NCI-H524 treated with DMSO at 0.1 percent for 48 hours (cell line): ENCODE results near the gene GTPBP3.
"Not testable (repeated sequence)": the region's sequence is repeated elsewhere in the genome, so short reads cannot be mapped to it uniquely, and the experiment has no call there.

Source experiments
- DNase-seq: peaks from one replicate; lab custom pipeline; 2025; lab: John Stamatoyannopoulos, UW

The GTPBP3 gene

GRCh38 chr19:17336872-17337674 is at the start of gene GTPBP3:
TSS of gene GTPBP3 (plus strand) at chr19:17337553. CDS start at chr19:17337612, 59 bp downstream.
- peak; percentile 99 for DNase-seq

GRCh38 chr19:17289489-17289888 is 47.9 kb upstream of the GTPBP3 start:
- no peak for DNase-seq

- peak; percentile 67 for DNase-seq
Observed at GRCh38 chr19:17292301-17293074, 44.9 kb upstream of the GTPBP3 start.

- no peak for DNase-seq
Observed at GRCh38 chr19:17293605-17294004, 43.7 kb upstream of the GTPBP3 start.

GRCh38 chr19:17294051-17294891 is 43.1 kb upstream of the GTPBP3 start:
- DNase-seq = no peak

GRCh38 chr19:17295551-17295950 is 41.8 kb upstream of the GTPBP3 start:
- DNase-seq = not testable (repeated sequence)

- no peak for DNase-seq
Observed at GRCh38 chr19:17296273-17296672, 41.1 kb upstream of the GTPBP3 start.

GRCh38 chr19:17296976-17297375 is 40.4 kb upstream of the GTPBP3 start:
- DNase-seq = no peak

- DNase-seq = no peak
Observed at GRCh38 chr19:17300992-17301619, 36.2 kb upstream of the GTPBP3 start.

GRCh38 chr19:17302391-17303166 is 34.8 kb upstream of the GTPBP3 start:
- DNase-seq = no peak

GRCh38 chr19:17303167-17303939 is 34.0 kb upstream of the GTPBP3 start, which contains the start of gene ABHD8:
TSS of gene ABHD8 (minus strand) at chr19:17303425. CDS start at chr19:17301616, 1,809 bp downstream.
- peak; percentile 81 for DNase-seq

- DNase-seq = no peak
Observed at GRCh38 chr19:17303940-17304267, 33.4 kb upstream of the GTPBP3 start.

GRCh38 chr19:17304386-17305215 is 32.8 kb upstream of the GTPBP3 start:
- no peak for DNase-seq

GRCh38 chr19:17305216-17305516 is 32.2 kb upstream of the GTPBP3 start:
- DNase-seq = no peak

GRCh38 chr19:17305517-17306284 is 31.7 kb upstream of the GTPBP3 start, which contains the start of gene MRPL34:
TSS of gene MRPL34 (plus strand) at chr19:17305872. CDS start at chr19:17305893, 21 bp downstream.
- DNase-seq = peak; percentile 99

- no peak for DNase-seq
Observed at GRCh38 chr19:17306285-17306714, 31.1 kb upstream of the GTPBP3 start.

- no peak for DNase-seq
Observed at GRCh38 chr19:17307876-17308377, 29.4 kb upstream of the GTPBP3 start.
